Subcutaneous abdominal adipose tissue (tissue), 5 donors: ENCODE data around the gene COL5A1.

Experiments used
- H3K27ac ChIP-seq: one replicate; pipeline ENCODE4 v1.7.0; 2013; ENCODE audit warnings: low read depth, mild to moderate bottlenecking, inconsistent platforms, low read length, moderate library complexity
- H3K27me3 ChIP-seq, 5 donors: one replicate each; pipeline ENCODE4 v1.7.0; 2013; ENCODE audit warnings: low read length in 5 of 5, inconsistent platforms in 1 of 5; ENCODE audit not compliant: control insufficient read depth in 5 of 5, insufficient read depth in 4 of 5
- H3K36me3 ChIP-seq, 5 donors: one replicate each; pipeline ENCODE4 v1.7.0; 2013; ENCODE audit warnings: low read length in 5 of 5; ENCODE audit not compliant: control insufficient read depth in 5 of 5, insufficient read depth in 5 of 5
- H3K4me1 ChIP-seq, 5 donors: one replicate each; pipeline ENCODE4 v1.7.0; 2013; ENCODE audit warnings: low read length in 5 of 5, mild to moderate bottlenecking in 3 of 5, moderate library complexity in 1 of 5; ENCODE audit not compliant: control insufficient read depth in 5 of 5, insufficient read depth in 5 of 5
- H3K4me3 ChIP-seq, 5 donors: one replicate each; pipeline ENCODE4 v1.7.0; 2013; ENCODE audit warnings: low read length in 5 of 5, low read depth in 1 of 5
- H3K9ac ChIP-seq, 5 donors: one replicate each; pipeline ENCODE4 v1.7.0; 2013; ENCODE audit warnings: low read length in 5 of 5, mild to moderate bottlenecking in 4 of 5, moderate library complexity in 3 of 5
- H3K9me3 ChIP-seq, 5 donors: one replicate each; pipeline ENCODE4 v1.7.0; 2013; ENCODE audit warnings: low read length in 5 of 5; ENCODE audit not compliant: control insufficient read depth in 5 of 5
- donor health status: healthy.
- donor health status: healthy.
- donor health status: healthy.
- donor health status: healthy.
- donor health status: healthy.

Gene COL5A1

DNA sequence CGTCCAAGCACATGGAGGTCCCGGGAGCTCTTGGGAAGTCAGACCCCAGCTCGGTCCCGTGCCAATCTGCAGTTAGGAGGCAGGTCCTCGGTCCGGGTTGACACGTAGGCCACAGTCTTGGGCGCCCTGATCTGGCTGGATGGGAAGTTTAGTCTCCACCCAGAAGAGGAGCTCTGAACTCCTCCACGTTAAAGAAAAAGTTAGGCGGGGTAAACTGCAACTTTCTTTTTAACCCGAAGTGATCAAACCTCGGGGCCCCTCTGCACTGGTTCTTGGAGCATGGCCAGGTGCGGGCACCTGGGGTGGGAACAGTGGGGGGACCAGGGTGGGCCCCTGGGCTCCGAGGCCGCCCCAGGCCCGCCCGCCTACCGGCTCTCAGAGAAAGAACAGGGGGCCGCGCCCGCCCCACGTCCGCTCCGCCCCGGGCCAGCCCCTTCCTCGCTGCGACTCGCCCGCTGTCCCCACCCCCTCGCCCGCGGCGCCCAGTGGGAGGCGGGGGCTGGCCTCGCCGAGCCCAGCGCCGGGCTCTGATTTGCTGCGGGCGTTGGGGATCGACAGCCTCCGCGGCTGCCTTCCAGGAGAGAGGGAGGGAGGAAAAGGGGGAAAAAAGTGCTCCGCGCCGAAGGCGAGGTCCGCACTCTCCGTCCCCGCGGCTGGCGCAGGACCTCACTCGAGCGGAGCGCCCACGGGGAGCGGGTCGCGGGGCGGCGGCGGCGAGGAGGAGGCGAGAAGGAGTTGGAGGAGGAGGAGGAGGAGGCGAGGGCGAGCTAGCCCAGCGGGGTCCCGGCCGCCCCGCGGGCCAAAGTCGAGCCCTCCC, at the start of gene COL5A1:
COL5A1 (plus strand) TSS at position 631 of the 817 bp plus-strand sequence. CDS start 385 bp downstream, outside the sequence.
- Histone ChIP-seq H3K9me3 (no peaks in the 10 kb centered on the region), H3K27ac (peak within 1 kb of the TSS; percentile 81), H3K4me3 (peak within 1 kb of the TSS; percentile 60 to 74 (median 66)), H3K36me3 (no peaks in the 10 kb centered on the region), H3K27me3 (peaks cover 0 to 6% (median 0%) of the 10 kb centered on the region in 5 donors), H3K9ac (peak within 1 kb of the TSS in 4 of 5 donors; percentile 17 to 69 (median 54)), H3K4me1 (peaks cover 7 to 57% (median 49%) of the 10 kb centered on the region in 5 donors)

DNA sequence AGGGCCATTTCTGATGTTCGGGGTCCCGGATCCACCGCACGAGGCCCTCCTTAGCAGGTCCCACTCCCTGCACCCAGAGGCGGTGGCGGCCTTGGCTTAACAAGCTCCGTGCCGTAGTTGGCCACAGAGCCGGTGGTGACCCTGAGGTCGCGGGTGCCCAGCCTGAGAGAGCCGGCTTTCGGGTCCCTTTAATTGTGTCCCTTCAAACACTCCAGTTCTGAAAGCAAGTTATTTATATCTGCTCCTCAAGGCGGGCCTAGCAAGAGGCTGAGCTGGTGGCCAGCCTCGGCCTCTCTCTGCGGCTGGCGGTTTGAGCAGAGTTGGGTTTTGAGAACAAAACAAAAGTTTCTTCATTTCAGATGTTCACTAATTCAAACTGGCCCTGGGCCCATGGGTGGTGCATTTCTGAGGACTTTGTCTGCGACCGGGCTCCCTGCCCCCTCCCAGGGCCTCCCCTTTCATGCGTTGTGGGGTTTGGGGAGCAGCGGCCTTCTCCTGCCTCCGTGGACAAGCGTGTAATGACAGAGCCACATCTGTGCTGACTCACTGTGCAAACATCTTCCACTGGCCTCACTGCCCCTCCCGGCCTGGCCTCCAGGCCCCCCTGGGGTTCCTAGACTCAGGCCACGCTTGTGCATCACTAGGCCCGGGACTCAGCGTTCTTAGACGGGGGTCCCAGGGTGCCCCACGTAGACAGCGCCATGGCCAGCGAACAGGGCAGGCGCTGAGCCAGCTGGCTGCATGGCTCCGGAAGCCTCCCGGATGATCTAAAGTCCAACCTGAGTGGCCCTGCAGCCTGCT, 49.4 kb upstream of the COL5A1 start:
- no peaks in the 10 kb centered on the region for H3K9me3 ChIP-seq
- H3K9ac ChIP-seq, result no peak overlapping the region
- H3K4me3 ChIP-seq, result no peak overlapping the region
- peaks cover 0 to 29% (median 26%) of the 10 kb centered on the region in 5 donors for H3K4me1 ChIP-seq
- H3K36me3 ChIP-seq, result no peaks in the 10 kb centered on the region
- peak overlapping the region; percentile 30 for H3K27ac ChIP-seq
- peaks cover 0 to 6% (median 0%) of the 10 kb centered on the region in 5 donors for H3K27me3 ChIP-seq

DNA sequence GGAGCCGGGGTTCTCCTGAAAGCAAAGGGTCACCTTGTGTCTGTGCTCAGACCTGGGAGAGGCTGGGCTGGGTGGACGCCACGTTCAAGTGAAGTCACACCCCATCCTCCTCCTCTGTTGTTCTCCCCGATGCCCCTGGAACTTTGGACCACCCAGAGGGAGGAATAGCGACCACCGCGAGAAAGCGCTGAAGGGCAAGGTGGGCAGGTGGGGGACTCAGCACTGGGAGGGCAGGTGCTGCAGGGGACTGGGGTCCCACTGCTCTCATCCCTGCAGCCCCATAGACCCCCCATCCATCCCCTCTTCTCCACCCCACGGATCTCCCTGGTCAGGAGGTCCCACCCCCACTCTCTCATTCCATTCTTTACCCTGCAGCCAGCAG, 48.8 kb upstream of the COL5A1 start:
- no peak overlapping the region for H3K4me3 ChIP-seq
- peaks cover 0 to 6% (median 0%) of the 10 kb centered on the region in 5 donors for H3K27me3 ChIP-seq
- H3K36me3 ChIP-seq, result no peaks in the 10 kb centered on the region
- no peak overlapping the region for H3K9ac ChIP-seq
- H3K27ac ChIP-seq, result no peak overlapping the region
- H3K4me1 ChIP-seq, result peaks cover 0 to 29% (median 26%) of the 10 kb centered on the region in 5 donors
- no peaks in the 10 kb centered on the region for H3K9me3 ChIP-seq

DNA sequence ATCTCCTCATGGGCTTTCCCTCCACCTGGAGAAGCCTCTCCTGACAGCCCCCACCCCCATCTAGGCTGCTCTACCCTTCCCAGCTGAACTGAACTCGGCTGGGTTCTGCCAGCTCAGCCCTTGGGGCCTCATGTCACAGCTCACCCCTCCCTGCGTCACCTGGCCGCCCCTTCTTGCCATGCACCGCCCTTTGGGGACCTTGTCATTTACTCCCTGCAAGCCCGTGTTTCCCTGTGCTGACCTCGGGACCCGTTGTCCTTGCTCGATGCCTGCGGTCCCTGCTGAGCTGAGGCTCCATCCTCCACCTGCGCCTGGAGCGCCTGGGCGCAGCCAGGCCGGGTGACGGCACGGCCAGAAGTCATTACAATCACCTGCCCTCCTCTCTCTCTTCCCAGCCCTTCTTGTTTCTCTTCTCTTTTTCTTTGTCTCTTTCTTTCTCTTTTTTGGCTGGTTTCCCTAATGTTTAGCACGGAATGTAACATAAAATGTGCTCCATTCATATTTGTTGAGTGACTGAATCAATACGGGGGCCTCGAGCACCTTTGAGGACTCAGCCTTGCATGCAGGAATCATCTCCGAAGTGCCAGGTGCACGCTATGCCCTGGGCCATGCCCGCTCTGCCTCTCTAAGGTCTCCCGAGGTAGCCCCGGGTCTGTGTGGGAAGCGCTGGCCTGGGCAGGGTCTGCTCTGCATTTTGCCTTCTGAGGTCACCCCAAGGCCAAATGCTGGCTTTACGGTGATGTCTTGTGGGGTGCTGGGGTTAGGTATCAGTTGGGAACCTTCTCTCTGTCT, 48.1 kb upstream of the COL5A1 start:
- Histone ChIP-seq H3K27ac (no peak overlapping the region), H3K27me3 (peaks cover 0 to 6% (median 0%) of the 10 kb centered on the region in 5 donors), H3K4me3 (no peak overlapping the region), H3K9me3 (no peaks in the 10 kb centered on the region), H3K9ac (no peak overlapping the region), H3K36me3 (no peaks in the 10 kb centered on the region), H3K4me1 (peaks cover 0 to 32% (median 29%) of the 10 kb centered on the region in 5 donors)

DNA sequence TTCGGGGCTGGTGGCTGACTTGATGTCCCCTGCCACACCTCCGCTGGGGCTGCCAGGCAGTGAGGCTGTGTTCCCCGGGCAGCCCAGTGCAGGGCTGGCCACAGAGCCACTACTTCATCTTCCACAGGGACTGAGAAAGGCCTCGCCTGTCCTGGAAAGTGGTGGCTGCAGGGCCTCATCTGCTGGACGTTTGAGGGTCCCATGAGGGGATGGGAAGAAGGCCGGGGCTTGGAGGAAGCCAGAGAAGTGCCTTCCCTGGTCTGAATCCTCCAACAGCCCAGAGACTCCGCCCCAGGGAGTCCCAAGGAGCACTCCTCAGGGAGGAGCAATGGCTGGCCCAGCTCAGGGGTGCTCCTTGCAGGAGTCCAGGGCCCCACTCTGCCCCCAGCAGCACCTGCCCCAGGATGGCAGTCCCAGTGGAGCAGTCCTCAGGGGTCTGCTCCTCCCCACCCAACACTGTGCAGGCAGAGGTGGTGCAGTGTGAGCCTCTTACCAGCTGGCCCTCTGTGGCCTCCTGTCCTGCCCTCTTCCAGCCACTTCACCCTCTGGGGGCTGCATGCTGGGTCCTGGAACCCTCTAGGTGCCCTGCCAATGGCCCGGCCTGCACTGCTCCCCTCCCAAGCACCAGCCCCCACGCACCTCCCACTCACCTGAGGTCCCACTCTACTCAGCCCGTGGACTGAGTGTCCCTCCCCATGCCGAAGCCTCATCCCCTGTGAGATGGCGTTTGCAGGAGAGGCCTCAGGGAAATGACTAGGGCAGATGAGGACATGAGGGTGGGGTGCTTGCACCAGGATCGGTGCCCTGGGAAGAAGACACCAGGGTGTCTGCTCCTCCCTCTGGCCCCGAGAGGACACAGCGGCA, 47.3 kb upstream of the COL5A1 start:
- Histone ChIP-seq H3K9me3 (no peaks in the 10 kb centered on the region), H3K4me1 (peaks cover 0 to 35% (median 31%) of the 10 kb centered on the region in 5 donors), H3K36me3 (no peaks in the 10 kb centered on the region), H3K9ac (no peak overlapping the region), H3K27ac (no peak overlapping the region), H3K27me3 (peaks cover 0 to 6% (median 0%) of the 10 kb centered on the region in 5 donors), H3K4me3 (no peak overlapping the region)

DNA sequence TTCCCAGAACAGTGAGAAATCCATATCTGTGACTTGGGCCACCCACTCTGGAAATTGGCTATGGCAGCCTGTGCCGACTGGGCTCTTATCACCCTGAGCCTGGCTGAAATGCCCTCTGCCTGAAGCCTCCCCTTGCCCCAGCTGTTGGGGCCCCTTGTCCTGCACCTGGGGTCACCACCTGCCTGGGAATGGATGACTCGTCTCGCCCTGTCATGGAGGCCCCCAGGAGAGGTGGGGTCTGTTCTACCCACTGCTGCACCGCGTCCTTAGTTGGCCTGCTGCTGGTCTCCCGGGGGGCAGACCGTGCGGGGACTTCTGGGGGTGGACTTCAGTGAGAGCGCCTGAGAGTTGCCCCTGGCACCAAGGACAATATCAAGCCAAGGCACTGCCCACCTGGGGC, 46.6 kb upstream of the COL5A1 start:
- no peak overlapping the region for H3K9ac ChIP-seq
- peaks cover 0 to 6% (median 0%) of the 10 kb centered on the region in 5 donors for H3K27me3 ChIP-seq
- peaks cover 0 to 35% (median 31%) of the 10 kb centered on the region in 5 donors for H3K4me1 ChIP-seq
- H3K9me3 ChIP-seq, result no peaks in the 10 kb centered on the region
- H3K36me3 ChIP-seq, result no peaks in the 10 kb centered on the region
- no peak overlapping the region for H3K27ac ChIP-seq
- no peak overlapping the region for H3K4me3 ChIP-seq

DNA sequence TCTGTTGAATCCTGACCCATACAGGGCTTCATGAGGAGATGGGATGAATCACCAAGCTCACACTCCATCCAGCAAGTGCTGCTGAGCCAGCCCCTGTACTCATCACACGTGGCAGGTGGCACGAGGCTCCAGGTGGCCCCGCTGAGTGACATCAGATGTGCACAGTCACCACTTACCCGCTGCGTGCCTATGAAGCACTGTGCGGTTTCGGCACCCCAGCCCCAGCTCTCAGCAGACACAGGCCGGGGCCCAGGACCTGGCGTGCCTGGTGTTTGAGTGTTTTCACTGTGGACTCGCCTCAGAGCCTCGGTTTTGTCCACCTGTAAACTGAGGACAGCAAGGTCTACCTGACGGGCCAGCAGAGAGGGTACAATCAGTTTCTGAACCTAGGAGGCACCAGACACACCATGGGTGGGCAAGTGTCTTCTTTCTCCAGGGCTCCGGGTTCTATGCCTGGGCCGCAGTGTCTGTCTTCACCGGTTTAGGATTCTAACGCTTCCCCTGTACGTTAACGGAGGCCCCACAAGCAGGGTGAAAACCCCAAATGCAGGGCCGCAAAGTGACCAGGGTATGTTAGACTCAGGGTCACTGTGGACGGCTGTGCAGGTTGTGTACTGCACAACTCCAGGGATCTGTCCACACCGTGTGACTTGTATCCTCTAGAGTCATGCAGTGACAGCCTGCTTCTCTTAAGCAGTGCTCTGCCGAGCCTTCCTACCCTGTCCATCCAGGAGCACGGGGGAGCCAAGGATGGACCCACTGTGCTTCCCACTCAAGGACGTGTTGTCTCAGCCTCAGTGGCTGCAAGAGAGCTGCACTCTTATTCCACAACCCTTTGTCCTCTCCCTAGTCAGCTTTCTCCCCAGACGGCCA, 44.3 kb upstream of the COL5A1 start:
- H3K9me3 ChIP-seq, result peaks cover 0 to 4% (median 0%) of the 10 kb centered on the region in 5 donors
- H3K27me3 ChIP-seq, result peaks cover 0 to 7% (median 0%) of the 10 kb centered on the region in 5 donors
- H3K27ac ChIP-seq, result no peak overlapping the region
- no peaks in the 10 kb centered on the region for H3K36me3 ChIP-seq
- H3K9ac ChIP-seq, result no peak overlapping the region
- H3K4me3 ChIP-seq, result no peak overlapping the region
- H3K4me1 ChIP-seq, result peaks cover 7 to 24% (median 19%) of the 10 kb centered on the region in 5 donors

DNA sequence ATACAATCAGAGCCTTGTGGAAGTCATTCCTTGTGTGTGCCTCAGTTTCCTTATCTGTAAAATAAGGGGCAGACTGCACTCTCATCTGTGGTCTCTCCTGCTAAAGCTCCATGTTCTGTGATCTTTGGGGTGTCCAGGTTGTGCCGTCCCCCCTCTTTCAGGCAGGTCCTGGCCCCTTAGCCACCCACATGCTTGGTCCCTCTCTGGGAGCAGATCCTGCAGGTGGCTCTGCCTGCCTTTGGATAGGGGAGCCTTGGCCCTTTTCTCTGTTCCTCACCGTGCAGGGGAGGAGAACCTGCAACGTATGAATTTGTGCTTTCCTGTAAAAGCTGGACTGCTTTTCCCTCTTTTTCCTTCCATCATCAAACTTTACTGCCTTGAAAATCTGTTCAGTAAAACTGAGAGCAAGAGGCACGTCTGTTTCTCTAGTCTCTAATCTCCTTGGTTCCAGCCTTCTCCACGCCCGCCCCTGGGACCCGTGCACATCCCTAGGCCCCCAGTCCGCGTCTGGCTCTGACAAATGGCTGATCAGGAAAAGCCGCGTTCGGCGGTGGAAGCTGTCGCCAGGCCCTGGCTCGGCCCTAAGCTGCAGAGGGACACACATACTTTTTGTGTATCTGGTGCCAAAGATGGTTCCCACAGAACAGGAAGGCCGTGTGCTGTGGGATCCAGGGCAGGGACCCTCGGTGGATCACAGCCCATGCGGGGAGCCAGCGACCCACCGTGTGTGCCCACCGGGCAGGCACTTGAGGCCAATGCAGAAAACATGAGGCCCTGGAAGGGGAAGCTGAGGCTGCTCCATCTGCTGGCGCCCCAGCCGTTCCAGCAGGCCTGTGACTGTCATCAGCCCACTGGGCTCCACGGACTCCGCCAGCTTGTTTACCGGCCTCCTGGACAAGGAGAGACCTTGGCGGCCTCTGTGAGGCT, 43.4 kb upstream of the COL5A1 start:
- Histone ChIP-seq H3K9ac (no peak overlapping the region), H3K4me3 (no peak overlapping the region), H3K4me1 (peaks cover 7 to 28% (median 20%) of the 10 kb centered on the region in 5 donors), H3K27me3 (peaks cover 0 to 7% (median 0%) of the 10 kb centered on the region in 5 donors), H3K36me3 (no peaks in the 10 kb centered on the region), H3K27ac (no peak overlapping the region), H3K9me3 (peaks cover 0 to 4% (median 0%) of the 10 kb centered on the region in 5 donors)
